Neural cell (in vitro differentiated cells): ENCODE results near the gene NXF1.

Experiments used
- EP300 ChIP-seq: fragments of 450-650 bp; conservative IDR thresholded peaks from 2 replicates; pipeline ENCODE4 v1.6.1; 2014; ENCODE audit warnings: antibody characterized with exemption, mild to moderate bottlenecking, moderate library complexity; ENCODE audit not compliant: poor library complexity, severe bottlenecking
- EZH2 ChIP-seq: fragments of 200-600, 300-800 bp; shearing (Covaris generic), sonication (generic); IDR thresholded peaks from 2 replicates; pipeline ENCODE4 v1.6.1; 2014; ENCODE audit warnings: antibody characterized with exemption, low read length, borderline replicate concordance, mild to moderate bottlenecking; ENCODE audit not compliant: insufficient read depth, poor library complexity, severe bottlenecking
- POLR2AphosphoS5 ChIP-seq: IDR thresholded peaks from 2 replicates; pipeline ENCODE4 v1.6.1; 2012
- TAF1 ChIP-seq: IDR thresholded peaks from 2 replicates; pipeline ENCODE4 v1.6.1; 2012; ENCODE audit warnings: low read depth
- TF ChIP-seq, protein P1 (sequence below): fragments of 450-650 bp; IDR thresholded peaks from 2 replicates; pipeline ENCODE4 v1.5.1; 2014; ENCODE audit warnings: antibody characterized with exemption, mild to moderate bottlenecking, moderate library complexity; ENCODE audit not compliant: poor library complexity, severe bottlenecking

DNA sequence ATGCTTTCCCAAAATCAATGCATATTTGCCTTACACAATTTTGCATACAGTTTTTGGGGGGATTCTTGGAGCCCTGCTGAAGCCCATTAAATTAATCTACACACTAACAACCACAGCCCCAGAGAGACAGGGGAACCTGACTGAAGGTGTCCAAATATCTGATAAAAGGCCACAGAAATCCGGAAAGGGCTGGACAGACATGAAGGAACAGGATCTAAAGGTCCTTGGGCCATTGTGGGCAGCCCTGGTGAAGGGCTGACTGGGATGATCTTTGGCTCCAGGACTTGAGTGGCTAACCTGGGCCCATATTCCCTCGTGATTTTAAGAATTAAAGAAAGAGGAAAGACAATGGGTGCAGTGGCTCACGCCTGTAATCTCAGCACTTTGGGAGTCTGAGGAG, 40.9 kb upstream of the NXF1 start:
- TF ChIP-seq, protein P1, sequence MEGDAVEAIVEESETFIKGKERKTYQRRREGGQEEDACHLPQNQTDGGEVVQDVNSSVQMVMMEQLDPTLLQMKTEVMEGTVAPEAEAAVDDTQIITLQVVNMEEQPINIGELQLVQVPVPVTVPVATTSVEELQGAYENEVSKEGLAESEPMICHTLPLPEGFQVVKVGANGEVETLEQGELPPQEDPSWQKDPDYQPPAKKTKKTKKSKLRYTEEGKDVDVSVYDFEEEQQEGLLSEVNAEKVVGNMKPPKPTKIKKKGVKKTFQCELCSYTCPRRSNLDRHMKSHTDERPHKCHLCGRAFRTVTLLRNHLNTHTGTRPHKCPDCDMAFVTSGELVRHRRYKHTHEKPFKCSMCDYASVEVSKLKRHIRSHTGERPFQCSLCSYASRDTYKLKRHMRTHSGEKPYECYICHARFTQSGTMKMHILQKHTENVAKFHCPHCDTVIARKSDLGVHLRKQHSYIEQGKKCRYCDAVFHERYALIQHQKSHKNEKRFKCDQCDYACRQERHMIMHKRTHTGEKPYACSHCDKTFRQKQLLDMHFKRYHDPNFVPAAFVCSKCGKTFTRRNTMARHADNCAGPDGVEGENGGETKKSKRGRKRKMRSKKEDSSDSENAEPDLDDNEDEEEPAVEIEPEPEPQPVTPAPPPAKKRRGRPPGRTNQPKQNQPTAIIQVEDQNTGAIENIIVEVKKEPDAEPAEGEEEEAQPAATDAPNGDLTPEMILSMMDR, result no peak
- TF ChIP-seq TAF1 (no peak), POLR2AphosphoS5 (no peak), EZH2 (no peak), EP300 (no peak)
